HCT116 (cell line): Measurements from ENCODE around the gene MRPS18A. TPM values are rescaled to one million over a fixed set of nuclear protein-coding genes. Genes with fewer than 3 reads are reported as not detected.
A peak's percentile ranks its signal among the peaks of the same experiment; 100 is the strongest.

Experiments
- ATAC-seq: fragments of 200-7000 bp; cut with Tn5 transposase; 2 replicates; pipeline ENCODE4 v1.9.1; 2020; ENCODE audit warnings: mild to moderate bottlenecking, moderate library complexity
- BruUV-seq: library from RNA; stranded (reverse); fragments of 400-500 nt; replicated peaks from 2 replicates; lab custom pipeline; 2021; lab: Mats Ljungman, UMichigan
- CTCF ChIA-PET: fragments of 300-600 bp; sonication (Branson Sonifier 250); formaldehyde crosslinking; loops from one replicate; lab custom pipeline; 2021; ENCODE audit warnings: antibody characterized with exemption; lab: Charles Lee
- POLR2A ChIA-PET: fragments of 300-600, 350-600 bp; sonication (Branson Sonifier 250); formaldehyde crosslinking; loops from one replicate; lab custom pipeline; 2021; ENCODE audit warnings: antibody characterized with exemption; lab: Charles Lee
- RAD21 ChIA-PET, 2 experiments: fragments of 300-600 bp; sonication (Branson Sonifier 250); formaldehyde crosslinking; loops; one replicate each; lab custom pipeline; 2023; ENCODE audit warnings: low total read pairs in 2 of 2; ENCODE audit not compliant: uncharacterized antibody in 2 of 2, unreplicated experiment in 2 of 2, low non-redundant PET in 1 of 2; lab: Charles Lee
- DNase-seq: peaks from one replicate; pipeline ENCODE4 v3.0.0-alpha.2; 2010; ENCODE audit warnings: low read depth, low spot score
- H2AFZ ChIP-seq: fragments of 200-600 bp; shearing (Covaris generic), sonication (generic); 2 replicates; pipeline ENCODE4 v1.6.1; 2017; ENCODE audit warnings: low read depth, mixed run types, mixed read lengths, antibody characterized with exemption, low read length; ENCODE audit not compliant: poor library complexity, severe bottlenecking
- H3K27ac ChIP-seq: 2 replicates; pipeline ENCODE4 v1.5.1; 2012; ENCODE audit warnings: low read depth, low read length
- H3K27me3 ChIP-seq: fragments of 200-600 bp; sonication (generic); 2 replicates; pipeline ENCODE4 v1.6.1; 2016; ENCODE audit warnings: mixed run types, low read length, mixed read lengths; ENCODE audit not compliant: insufficient read depth
- H3K36me3 ChIP-seq, 2 experiments: fragments of 200-500 bp in 1 of 2; fragments of 200-600 bp in 1 of 2; sonication (Bioruptor generic) in 1 of 2; sonication (generic) in 1 of 2; 2 replicates each; pipeline versions ENCODE4 v1.5.1 to v1.6.1; 2014 to 2016; ENCODE audit warnings: low read length in 2 of 2, inconsistent platforms in 1 of 2, mixed read lengths in 1 of 2, mixed run types in 1 of 2; ENCODE audit not compliant: insufficient read depth in 2 of 2, control insufficient read depth in 1 of 2
- H3K4me1 ChIP-seq, 2 experiments: fragments of 200-600 bp in 1 of 2; sonication (generic) in 1 of 2; 2 replicates each; pipeline versions ENCODE4 v1.5.1 to v1.6.1; 2012 to 2017; ENCODE audit warnings: low read length in 2 of 2, inconsistent platforms in 1 of 2, mild to moderate bottlenecking in 1 of 2, mixed read lengths in 1 of 2, mixed run types in 1 of 2, moderate library complexity in 1 of 2; ENCODE audit not compliant: insufficient read depth in 2 of 2, control insufficient read depth in 1 of 2
- H3K4me2 ChIP-seq: fragments of 200-600 bp; sonication (generic); 2 replicates; pipeline ENCODE4 v1.6.1; 2017; ENCODE audit warnings: mixed run types, low read length, mixed read lengths
- H3K4me3 ChIP-seq, 2 experiments: fragments of 200-600 bp in 1 of 2; sonication (generic) in 1 of 2; replicated peaks in 1 of 2; 2 replicates each; pipeline ENCODE4 v1.5.1; 2011 to 2016; ENCODE audit warnings: low read length in 2 of 2, control low read depth in 1 of 2, low read depth in 1 of 2, mild to moderate bottlenecking in 1 of 2, mixed read lengths in 1 of 2, mixed run types in 1 of 2
- H3K79me2 ChIP-seq: fragments of 200-600 bp; sonication (generic); 2 replicates; pipeline ENCODE4 v1.6.1; 2017; ENCODE audit warnings: mild to moderate bottlenecking, mixed run types, low read length, moderate library complexity, mixed read lengths; ENCODE audit not compliant: insufficient read depth
- H3K9ac ChIP-seq: fragments of 200-600 bp; sonication (generic); 2 replicates; pipeline ENCODE4 v1.6.1; 2016; ENCODE audit warnings: low read length, mixed read lengths
- H3K9me2 ChIP-seq: fragments of 200-600 bp; sonication (generic), shearing (Covaris generic); 2 replicates; pipeline ENCODE4 v1.6.1; 2017; ENCODE audit warnings: mixed run types, mild to moderate bottlenecking, moderate library complexity; ENCODE audit not compliant: insufficient read depth
- H3K9me3 ChIP-seq, 2 experiments: fragments of 200-500 bp in 1 of 2; fragments of 200-600 bp in 1 of 2; sonication (Bioruptor generic) in 1 of 2; sonication (generic) in 1 of 2; 2 replicates each; pipeline ENCODE4 v1.6.1; 2014 to 2017; ENCODE audit warnings: low read length in 2 of 2, mixed read lengths in 2 of 2, inconsistent platforms in 1 of 2, low read depth in 1 of 2, mild to moderate bottlenecking in 1 of 2, mixed run types in 1 of 2, moderate library complexity in 1 of 2; ENCODE audit not compliant: control insufficient read depth in 1 of 2, insufficient read depth in 1 of 2
- H4K20me1 ChIP-seq: fragments of 200-600 bp; sonication (generic), shearing (Covaris generic); 2 replicates; pipeline ENCODE4 v1.6.1; 2017; ENCODE audit warnings: mixed run types, mild to moderate bottlenecking, moderate library complexity; ENCODE audit not compliant: insufficient read depth
- EGR1 ChIP-seq: IDR thresholded peaks from 2 replicates; pipeline ENCODE4 v1.6.1; 2012; ENCODE audit warnings: low read depth
- EZH2phosphoT487 ChIP-seq: fragments of 200-600 bp; IDR thresholded peaks from 2 replicates; pipeline ENCODE4 v1.6.1; 2018; ENCODE audit warnings: antibody characterized with exemption, borderline replicate concordance
- FOSL1 ChIP-seq: IDR thresholded peaks from 2 replicates; pipeline ENCODE4 v1.6.1; 2012; ENCODE audit warnings: low read depth
- POLR2A ChIP-seq: IDR thresholded peaks from 2 replicates; pipeline ENCODE4 v1.7.0; 2011; ENCODE audit warnings: borderline replicate concordance; ENCODE audit not compliant: insufficient read depth, insufficient read length; ENCODE audit errors: extremely low read depth
- POLR2AphosphoS5 ChIP-seq: IDR thresholded peaks from 2 replicates; pipeline ENCODE4 v1.6.1; 2011; ENCODE audit warnings: mild to moderate bottlenecking, low read depth, low read length, moderate library complexity
- RAD21 ChIP-seq: IDR thresholded peaks from 2 replicates; pipeline ENCODE4 v1.6.1; 2012; ENCODE audit warnings: low read depth, mild to moderate bottlenecking
- SRF ChIP-seq: IDR thresholded peaks from 2 replicates; pipeline ENCODE4 v1.6.1; 2012; ENCODE audit warnings: low read depth
- YY1 ChIP-seq: IDR thresholded peaks from 2 replicates; pipeline ENCODE4 v1.6.1; 2011; ENCODE audit warnings: low read length, low read depth, moderate library complexity, mild to moderate bottlenecking; ENCODE audit not compliant: insufficient replicate concordance; ENCODE audit errors: extremely low read depth
- ZFX ChIP-seq: fragments of 450-650 bp; IDR thresholded peaks from 2 replicates; pipeline ENCODE4 v1.6.1; 2017
- intact Hi-C: fragments of 100-400 bp; cut with micrococcal nuclease; formaldehyde crosslinking; loops from 2 replicates; pipeline ENCODE4 v1.10.0; 2022
- total RNA-seq: library from RNA; stranded (reverse); gene quantifications from one replicate; pipeline ENCODE4 v1.2.1, GENCODE V29; 2021; ENCODE audit not compliant: unreplicated experiment

MRPS18A gene
- total RNA-seq, 1 experiment from 2014 or later: 63.0 TPM

DNA sequence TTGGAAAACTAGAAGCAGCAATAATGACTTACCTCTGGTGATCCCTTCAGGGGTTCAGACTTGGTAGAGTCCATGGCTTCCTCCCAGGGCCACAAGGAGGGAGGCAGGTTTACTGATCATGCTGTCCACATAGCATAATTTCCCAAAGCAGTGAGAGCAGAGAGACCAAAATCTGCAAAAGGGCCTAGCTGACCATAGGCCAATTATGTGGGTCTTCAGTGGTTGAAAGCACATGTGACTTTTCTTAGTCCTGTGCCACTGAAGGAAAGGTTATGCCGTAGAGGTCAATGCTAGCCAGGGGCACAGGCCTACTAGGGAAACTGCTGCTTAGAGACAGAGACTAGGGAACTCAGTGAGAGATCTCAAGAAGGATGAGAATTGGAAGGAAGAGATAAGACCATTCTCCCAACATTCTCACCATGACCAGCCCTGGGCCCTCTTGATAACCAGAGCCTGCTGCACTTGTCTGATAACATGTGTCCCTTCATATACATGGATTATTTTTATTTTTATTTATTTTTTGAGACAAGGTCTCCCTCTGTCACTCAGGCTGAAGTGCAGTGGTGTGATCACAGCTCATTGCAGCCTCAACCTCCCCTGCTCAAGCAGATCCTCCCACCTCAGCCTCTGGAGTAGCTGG, 56.5 kb downstream of the MRPS18A start:
- Histone ChIP-seq H3K9me3 (no peaks in the 10 kb centered on the region), H3K9me2 (no peaks in the 10 kb centered on the region), H3K9ac (no peak overlapping the region), H3K4me1 (peaks cover 24 to 47% of the 10 kb centered on the region in 2 experiments), H3K4me3 (no peak overlapping the region), H3K27me3 (no peaks in the 10 kb centered on the region), H3K36me3 (peaks cover 0 to 2% of the 10 kb centered on the region in 2 experiments; a peak in 1 of 4 replicates), H3K27ac (peak overlapping the region; percentile 86), H4K20me1 (no peaks in the 10 kb centered on the region), H2AFZ (no peak overlapping the region), H3K4me2 (peak overlapping the region; percentile 84), H3K79me2 (peaks cover 25% of the 10 kb centered on the region)
- TF ChIP-seq FOSL1 (no peak), EZH2phosphoT487 (no peak), ZFX (no peak), POLR2A (no peak), EGR1 (no peak), SRF (no peak), YY1 (no peak), POLR2AphosphoS5 (no peak), RAD21 (no peak)
- CTCF ChIA-PET: no interaction called here
- RAD21 ChIA-PET: no interaction called here
- ATAC-seq (no peak), DNase-seq (no peak)
- BruUV-seq: no TSS peak
- POLR2A ChIA-PET: interaction anchor here (2.1 to 3.4 kb wide), 2 partner anchors 13 to 56 kb away, joined by 6 to 43 read pairs; partner anchors contain the start of genes POLH and XPO5
- intact Hi-C loops: no loop called here
